Measurements from ENCODE around the gene CEBPG.

Gene CEBPG

DNA sequence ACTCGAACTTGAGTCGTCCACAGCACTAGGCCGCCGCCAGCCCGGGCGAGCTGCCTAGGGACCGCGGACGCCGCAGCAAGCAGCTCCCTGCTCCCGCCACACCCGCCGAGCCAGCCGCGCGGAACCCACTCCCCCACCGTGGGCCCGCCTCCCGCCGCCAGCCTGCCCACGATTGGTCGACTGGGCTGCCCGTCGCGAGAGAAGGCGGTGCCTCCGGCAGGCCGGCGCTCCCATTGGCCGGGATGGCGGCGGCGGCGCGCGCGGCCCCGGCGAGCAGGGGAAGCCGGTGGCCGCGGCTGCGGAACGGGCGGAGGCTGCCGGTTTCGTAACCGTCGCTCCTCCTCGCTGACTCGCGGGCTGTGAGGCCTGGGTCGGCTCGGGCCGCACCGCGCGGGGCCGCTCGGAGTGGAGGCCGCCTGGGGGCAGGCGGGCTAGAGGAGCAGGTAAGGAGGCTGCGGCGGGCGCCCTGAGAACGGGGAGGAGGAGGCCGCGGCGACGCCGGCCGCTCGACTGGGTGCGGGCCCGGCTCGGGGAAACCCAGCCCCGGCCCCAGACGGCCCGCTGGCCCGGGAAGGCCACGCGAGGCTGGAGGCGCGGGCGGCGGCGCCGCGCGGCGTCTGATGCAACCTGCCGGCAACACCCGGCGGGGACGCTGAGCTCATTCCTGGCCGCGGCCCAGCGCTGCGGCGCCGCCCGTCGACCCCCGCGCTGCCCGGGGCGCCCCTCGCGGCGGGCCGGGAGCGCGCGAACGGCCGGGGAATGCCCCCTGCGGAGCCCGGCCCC, at the start of gene CEBPG:
TSS of gene CEBPG (plus strand) at position 257 of the 783 bp plus-strand sequence. CDS start 5,531 bp downstream, outside the sequence.
- H3K27ac Mint-ChIP-seq = peak within 1 kb of the TSS; percentile 89
- ATAC-seq (peak; percentile 95), DNase-seq (ENCODE audit: low spot score in 2 of 2) (peak; percentile 99)
- H3K9me3 Mint-ChIP-seq = no peaks in the 10 kb centered on the region
- H3K36me3 Mint-ChIP-seq = peaks cover 26% of the 10 kb centered on the region
- H3K4me3 Mint-ChIP-seq = peak within 1 kb of the TSS; percentile 88
- peaks cover 39% of the 10 kb centered on the region for H3K4me1 Mint-ChIP-seq

- Mint-ChIP-seq H3K4me1 (no peaks in the 10 kb centered on the region), H3K36me3 (no peaks in the 10 kb centered on the region), H3K4me3 (no peak overlapping the region), H3K27ac (no peak overlapping the region), H3K9me3 (peaks cover 2% of the 10 kb centered on the region)
- no peak for ATAC-seq
- no peak for DNase-seq (ENCODE audit: low spot score in 2 of 2)
These were observed 48.9 kb upstream of the CEBPG start for GRCh38 chr19:33324628-33325027.

- Mint-ChIP-seq H3K4me3 (no peak overlapping the region), H3K9me3 (peaks cover 2% of the 10 kb centered on the region), H3K4me1 (no peaks in the 10 kb centered on the region), H3K27ac (no peak overlapping the region), H3K36me3 (no peaks in the 10 kb centered on the region)
- no peak for ATAC-seq
- DNase-seq (ENCODE audit: low spot score in 2 of 2) = no peak
These were observed 47.6 kb upstream of the CEBPG start for GRCh38 chr19:33325920-33326319.

DNA sequence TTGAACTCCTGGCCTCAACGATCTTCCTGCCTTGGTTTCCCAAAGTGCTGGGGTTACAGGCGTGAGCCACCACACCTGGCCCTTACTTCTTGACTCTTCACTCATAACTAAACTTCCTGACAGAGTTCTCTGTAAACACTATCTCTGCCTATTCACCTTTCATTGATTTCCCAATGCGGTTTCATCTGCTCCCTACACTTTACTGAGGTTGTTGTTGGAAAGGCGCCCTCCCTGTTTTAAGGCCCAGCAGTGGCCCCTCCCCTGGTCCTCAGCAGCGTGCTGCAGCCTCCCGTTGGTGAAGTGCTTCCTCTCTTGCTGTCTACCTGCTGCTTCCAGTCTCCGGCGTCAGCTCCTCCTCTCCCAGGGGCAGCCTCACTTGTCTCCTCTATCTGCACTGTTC, 44.4 kb upstream of the CEBPG start:
- DNase-seq (ENCODE audit: low spot score in 2 of 2) (no peak), ATAC-seq (no peak)
- no peaks in the 10 kb centered on the region for H3K9me3 Mint-ChIP-seq
- H3K36me3 Mint-ChIP-seq = no peaks in the 10 kb centered on the region
- H3K4me3 Mint-ChIP-seq = no peak overlapping the region
- no peak overlapping the region for H3K27ac Mint-ChIP-seq
- no peaks in the 10 kb centered on the region for H3K4me1 Mint-ChIP-seq

- Mint-ChIP-seq H3K4me3 (no peak overlapping the region), H3K4me1 (no peaks in the 10 kb centered on the region), H3K9me3 (no peaks in the 10 kb centered on the region), H3K27ac (no peak overlapping the region), H3K36me3 (no peaks in the 10 kb centered on the region)
- DNase-seq (ENCODE audit: low spot score in 2 of 2) (no peak), ATAC-seq (no peak)
These were observed 43.8 kb upstream of the CEBPG start for GRCh38 chr19:33329736-33330135.

DNA sequence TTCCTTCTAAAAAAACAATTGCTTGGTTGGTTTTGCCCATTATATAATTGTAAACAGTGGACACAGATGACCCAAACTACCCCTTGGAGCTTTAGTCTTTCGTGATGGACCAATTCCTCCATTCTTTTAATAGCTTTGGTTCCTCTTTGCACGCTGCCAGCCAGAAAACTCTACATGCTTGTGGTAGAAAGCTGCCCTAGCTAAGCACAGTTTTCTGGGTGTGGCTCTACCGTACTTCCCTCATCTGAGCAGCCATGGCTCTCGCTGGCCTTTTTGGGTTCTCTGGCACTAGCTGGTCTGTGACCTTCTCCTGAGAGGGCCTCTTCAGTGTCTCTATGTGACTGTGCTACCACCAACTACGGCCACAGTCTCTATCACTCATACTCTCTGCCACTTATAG, 41.3 kb upstream of the CEBPG start:
- H3K4me3 Mint-ChIP-seq = no peak overlapping the region
- no peaks in the 10 kb centered on the region for H3K36me3 Mint-ChIP-seq
- no peaks in the 10 kb centered on the region for H3K4me1 Mint-ChIP-seq
- no peak for ATAC-seq
- no peaks in the 10 kb centered on the region for H3K9me3 Mint-ChIP-seq
- no peak overlapping the region for H3K27ac Mint-ChIP-seq
- DNase-seq (ENCODE audit: low spot score in 2 of 2) = no peak

DNA sequence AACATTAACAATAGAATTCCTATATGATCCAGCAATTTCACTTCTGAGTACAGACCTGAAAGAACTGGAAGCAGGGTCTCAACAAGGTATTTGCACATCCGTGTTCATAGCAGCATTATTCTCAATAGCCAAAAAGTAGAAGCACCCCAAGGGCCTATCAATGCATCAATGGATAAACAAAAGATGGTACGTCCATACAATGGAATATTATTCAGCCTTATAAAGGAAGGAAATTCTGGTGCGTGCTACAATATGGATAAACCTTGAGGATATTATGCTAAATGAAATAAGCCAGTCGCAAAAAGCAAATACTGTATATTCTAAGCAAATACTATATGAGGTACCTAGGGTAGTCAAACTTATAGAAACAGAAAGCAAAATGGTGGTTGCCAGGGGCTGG, 40.4 kb upstream of the CEBPG start:
- Mint-ChIP-seq H3K4me3 (no peak overlapping the region), H3K36me3 (no peaks in the 10 kb centered on the region), H3K27ac (no peak overlapping the region), H3K4me1 (no peaks in the 10 kb centered on the region), H3K9me3 (no peaks in the 10 kb centered on the region)
- ATAC-seq (no peak), DNase-seq (ENCODE audit: low spot score in 2 of 2) (no peak)

GRCh38 chr19:33333642-33334041, 39.9 kb upstream of the CEBPG start:
- no peaks in the 10 kb centered on the region for H3K36me3 Mint-ChIP-seq
- DNase-seq (ENCODE audit: low spot score in 2 of 2) = no peak
- no peaks in the 10 kb centered on the region for H3K9me3 Mint-ChIP-seq
- no peak for ATAC-seq
- no peaks in the 10 kb centered on the region for H3K4me1 Mint-ChIP-seq
- no peak overlapping the region for H3K27ac Mint-ChIP-seq
- no peak overlapping the region for H3K4me3 Mint-ChIP-seq

DNA sequence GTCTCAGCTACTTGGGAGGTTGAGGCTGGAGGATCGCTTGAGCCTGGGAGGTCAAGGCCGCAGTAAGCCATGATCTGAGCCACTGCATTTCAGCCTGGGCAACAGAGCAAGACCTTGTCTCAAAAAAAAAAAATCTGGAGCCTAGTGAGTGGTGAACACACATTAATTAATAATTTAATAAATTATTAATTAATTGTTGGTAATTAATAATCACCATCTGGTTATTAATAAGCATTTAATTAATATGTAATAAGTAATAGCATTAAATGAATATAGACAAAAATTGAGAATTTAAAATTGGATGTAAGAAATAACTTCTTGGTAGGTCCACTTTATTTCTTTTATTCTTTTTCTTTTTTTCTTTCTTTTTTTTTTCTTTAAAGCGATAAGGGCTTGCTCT, 39.2 kb upstream of the CEBPG start:
- no peaks in the 10 kb centered on the region for H3K36me3 Mint-ChIP-seq
- DNase-seq (ENCODE audit: low spot score in 2 of 2) (no peak), ATAC-seq (no peak)
- no peaks in the 10 kb centered on the region for H3K9me3 Mint-ChIP-seq
- H3K27ac Mint-ChIP-seq = no peak overlapping the region
- H3K4me3 Mint-ChIP-seq = no peak overlapping the region
- H3K4me1 Mint-ChIP-seq = no peaks in the 10 kb centered on the region

DNA sequence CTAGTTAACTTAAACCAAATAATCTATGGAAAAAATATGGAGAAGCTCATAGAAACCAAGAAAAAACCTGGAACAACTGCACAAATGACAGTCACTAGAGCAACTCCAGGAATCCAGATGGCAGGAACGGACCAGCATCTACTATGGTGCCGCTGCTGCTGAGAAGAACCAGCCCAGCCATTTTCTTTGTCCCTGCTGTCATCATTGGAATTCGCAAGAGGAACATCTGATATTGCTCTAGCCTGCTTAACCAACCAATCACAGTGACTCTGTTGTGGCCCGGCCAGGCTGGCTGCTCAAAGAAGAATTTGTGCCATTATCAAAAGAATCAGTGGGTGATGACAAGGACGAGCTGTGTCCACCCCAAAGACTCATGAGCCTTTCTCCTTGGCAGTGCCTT, 38.1 kb upstream of the CEBPG start:
- Mint-ChIP-seq H3K27ac (no peak overlapping the region), H3K4me1 (no peaks in the 10 kb centered on the region), H3K36me3 (no peaks in the 10 kb centered on the region), H3K4me3 (no peak overlapping the region), H3K9me3 (no peaks in the 10 kb centered on the region)
- ATAC-seq (no peak), DNase-seq (ENCODE audit: low spot score in 2 of 2) (no peak)

DNA sequence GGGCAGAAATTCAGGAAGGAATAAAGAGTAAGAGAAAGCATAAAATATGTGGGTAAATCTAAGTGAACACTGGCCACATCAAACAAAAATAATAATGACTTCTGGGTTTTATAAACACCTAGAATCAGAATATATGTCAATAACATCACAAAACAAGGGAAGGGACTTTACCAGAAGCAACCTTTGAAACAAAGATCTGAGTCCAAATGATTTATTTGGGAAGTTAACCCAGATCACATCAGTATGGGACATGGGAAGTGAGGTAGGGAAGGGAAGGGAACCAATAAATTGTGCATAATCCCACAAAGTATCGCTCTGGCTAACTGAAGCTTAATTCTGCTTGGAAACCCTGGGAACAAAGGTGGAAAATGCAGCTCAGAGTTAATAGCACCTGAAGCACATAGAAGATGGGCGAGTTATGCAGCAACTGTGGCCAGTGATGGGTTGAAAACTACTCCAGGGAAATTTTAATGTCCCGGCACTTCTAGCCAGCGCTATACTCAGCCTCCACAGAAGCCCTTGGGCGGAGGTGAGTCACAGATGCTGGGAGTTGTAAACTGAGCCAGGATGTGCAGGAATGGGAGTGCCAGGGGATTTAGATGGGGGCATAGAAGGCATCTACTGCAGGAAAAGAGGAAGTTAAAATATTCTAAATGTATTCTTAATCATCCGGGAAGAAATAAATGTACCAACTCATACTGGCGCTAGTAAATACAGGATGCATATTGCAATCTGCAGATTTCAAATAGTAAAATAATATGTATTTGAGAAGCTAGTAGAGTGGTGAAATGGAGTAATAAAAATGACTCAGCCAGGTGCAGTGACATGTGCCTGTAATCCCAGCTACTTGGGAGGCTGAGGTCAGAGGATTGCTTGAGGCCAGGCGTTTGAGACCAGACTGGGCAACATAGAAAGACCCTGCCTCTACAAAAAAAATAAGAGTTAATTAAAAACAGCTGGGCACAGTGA, 34.2 kb upstream of the CEBPG start:
- H3K27ac Mint-ChIP-seq = no peak overlapping the region
- DNase-seq (ENCODE audit: low spot score in 2 of 2) (no peak), ATAC-seq (no peak)
- no peaks in the 10 kb centered on the region for H3K36me3 Mint-ChIP-seq
- no peak overlapping the region for H3K4me3 Mint-ChIP-seq
- H3K4me1 Mint-ChIP-seq = no peaks in the 10 kb centered on the region
- no peaks in the 10 kb centered on the region for H3K9me3 Mint-ChIP-seq

GRCh38 chr19:33340991-33341390, 32.5 kb upstream of the CEBPG start:
- ATAC-seq = no peak
- no peak overlapping the region for H3K4me3 Mint-ChIP-seq
- H3K27ac Mint-ChIP-seq = no peak overlapping the region
- no peaks in the 10 kb centered on the region for H3K9me3 Mint-ChIP-seq
- no peaks in the 10 kb centered on the region for H3K36me3 Mint-ChIP-seq
- H3K4me1 Mint-ChIP-seq = no peaks in the 10 kb centered on the region
- no peak for DNase-seq (ENCODE audit: low spot score in 2 of 2)

- no peaks in the 10 kb centered on the region for H3K36me3 Mint-ChIP-seq
These were observed 30.2 kb upstream of the CEBPG start for GRCh38 chr19:33343301-33343700.

GRCh38 chr19:33343859-33344572, 29.5 kb upstream of the CEBPG start:
- no peaks in the 10 kb centered on the region for H3K4me1 Mint-ChIP-seq
- H3K4me3 Mint-ChIP-seq = no peak overlapping the region

More at GRCh38 chr19:33343301-33343700, 30.2 kb upstream of the CEBPG start:
- Mint-ChIP-seq H3K27ac (no peak overlapping the region), H3K9me3 (no peaks in the 10 kb centered on the region), H3K4me3 (no peak overlapping the region), H3K4me1 (no peaks in the 10 kb centered on the region)
- no peak for DNase-seq (ENCODE audit: low spot score in 2 of 2)
- ATAC-seq = no peak

GRCh38 chr19:33344573-33344925, 29.0 kb upstream of the CEBPG start:
- Mint-ChIP-seq H3K4me3 (no peak overlapping the region), H3K4me1 (no peaks in the 10 kb centered on the region), H3K27ac (no peak overlapping the region), H3K9me3 (no peaks in the 10 kb centered on the region), H3K36me3 (no peaks in the 10 kb centered on the region)
- ATAC-seq (no peak), DNase-seq (ENCODE audit: low spot score in 2 of 2) (no peak)

More at GRCh38 chr19:33343859-33344572, 29.5 kb upstream of the CEBPG start:
- DNase-seq (ENCODE audit: low spot score in 2 of 2) = no peak
- Mint-ChIP-seq H3K27ac (no peak overlapping the region), H3K9me3 (no peaks in the 10 kb centered on the region), H3K36me3 (no peaks in the 10 kb centered on the region)
- ATAC-seq = no peak

All from stimulated activated effector memory CD8-positive, alpha-beta T cell treated with anti-CD3 and anti-CD28 coated beads, Interleukin-12 subunit alpha, Interleukin-12 subunit beta, amount 100 ng/mL, for 72 hours (primary cell).